NT2/D1 (cell line): ENCODE data around the gene BTG1.
A peak's percentile ranks its signal among the peaks of the same experiment; 100 is the strongest.

ENCODE experiments used
- DNase-seq: peaks from one replicate; pipeline ENCODE4 v3.0.0-alpha.2; 2011; ENCODE audit warnings: low read depth, low spot score
- H3K27me3 ChIP-seq: 2 replicates; pipeline ENCODE4 v1.6.0; 2011; ENCODE audit warnings: mild to moderate bottlenecking; ENCODE audit not compliant: insufficient read length, insufficient read depth
- H3K36me3 ChIP-seq: 2 replicates; pipeline ENCODE4 v1.6.1; 2011; ENCODE audit warnings: mild to moderate bottlenecking, low read length, mixed read lengths; ENCODE audit not compliant: insufficient read depth, insufficient read length
- H3K4me1 ChIP-seq: 2 replicates; pipeline ENCODE4 v1.5.1; 2011; ENCODE audit not compliant: insufficient read depth, insufficient read length
- H3K4me3 ChIP-seq: 2 replicates; pipeline ENCODE4 v1.5.1; 2011; ENCODE audit warnings: low read depth; ENCODE audit not compliant: insufficient read length
- H3K9ac ChIP-seq: 2 replicates; pipeline ENCODE4 v1.6.0; 2011; ENCODE audit warnings: low read depth; ENCODE audit not compliant: insufficient read length
- H3K9me3 ChIP-seq: 2 replicates; pipeline ENCODE4 v1.5.1; 2011; ENCODE audit warnings: mild to moderate bottlenecking, low read length; ENCODE audit not compliant: insufficient read depth
- SUZ12 ChIP-seq: IDR thresholded peaks from 2 replicates; pipeline ENCODE4 v1.6.1; 2011; ENCODE audit not compliant: insufficient read length, insufficient read depth; ENCODE audit errors: extremely low read depth
- YY1 ChIP-seq: IDR thresholded peaks from 2 replicates; pipeline ENCODE4 v1.6.1; 2011; ENCODE audit not compliant: insufficient read length, insufficient read depth
- ZNF274 ChIP-seq: IDR thresholded peaks from 2 replicates; pipeline ENCODE4 v1.6.1; 2011; ENCODE audit warnings: mild to moderate bottlenecking, low read depth, low read length

The BTG1 gene

GRCh38 chr12:92143258-92143657 lies 2.4 kb downstream of the BTG1 start:
- no peak overlapping the region for H3K9ac ChIP-seq
- H3K4me1 ChIP-seq = no peaks in the 10 kb centered on the region
- H3K4me3 ChIP-seq = peak overlapping the region; percentile 16

DNA sequence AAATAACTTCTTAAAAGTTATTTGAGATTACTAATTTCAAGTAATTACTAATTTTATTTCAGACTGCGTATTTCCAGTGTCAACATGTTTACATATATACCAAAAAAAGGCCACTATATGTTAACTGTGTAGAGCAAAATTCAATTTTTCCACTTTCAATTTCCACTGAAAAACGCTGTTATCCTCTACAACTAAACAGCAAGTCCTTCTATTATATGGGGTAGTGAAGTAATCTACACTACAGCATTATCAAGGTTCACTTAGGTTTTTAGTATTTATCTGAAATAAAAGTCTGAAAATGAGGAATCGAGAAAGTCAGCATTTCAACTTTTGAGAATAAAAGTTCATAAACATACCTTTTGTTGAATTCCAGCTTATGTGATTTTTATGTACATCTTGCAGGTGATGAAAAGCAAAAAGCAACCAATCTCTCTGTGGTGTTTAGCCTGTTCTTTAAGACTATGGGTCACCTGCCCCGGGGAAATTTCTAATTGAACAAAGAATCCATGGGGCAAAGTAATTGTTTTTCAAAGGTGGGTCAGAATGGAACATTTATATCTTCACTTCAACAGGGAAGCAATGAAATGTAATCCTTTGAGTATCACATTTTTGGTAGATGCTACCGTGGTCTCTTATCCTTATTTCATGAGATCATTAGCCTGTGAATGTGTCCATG lies 3.3 kb downstream of the BTG1 start:
- DNase-seq = no peak
- Histone ChIP-seq H3K9ac (no peak overlapping the region), H3K9me3 (no peaks in the 10 kb centered on the region), H3K4me1 (no peaks in the 10 kb centered on the region), H3K27me3 (no peaks in the 10 kb centered on the region), H3K36me3 (peaks cover 24% of the 10 kb centered on the region), H3K4me3 (peak overlapping the region; percentile 16)
- TF ChIP-seq SUZ12 = no peak
- no peak for TF ChIP-seq YY1
- no peak for TF ChIP-seq ZNF274

More at GRCh38 chr12:92143258-92143657, 2.4 kb downstream of the BTG1 start:
- H3K9me3 ChIP-seq = no peaks in the 10 kb centered on the region
- no peaks in the 10 kb centered on the region for H3K27me3 ChIP-seq
- peaks cover 24% of the 10 kb centered on the region for H3K36me3 ChIP-seq
- DNase-seq = no peak
- TF ChIP-seq ZNF274 (no peak), SUZ12 (no peak), YY1 (no peak)

DNA sequence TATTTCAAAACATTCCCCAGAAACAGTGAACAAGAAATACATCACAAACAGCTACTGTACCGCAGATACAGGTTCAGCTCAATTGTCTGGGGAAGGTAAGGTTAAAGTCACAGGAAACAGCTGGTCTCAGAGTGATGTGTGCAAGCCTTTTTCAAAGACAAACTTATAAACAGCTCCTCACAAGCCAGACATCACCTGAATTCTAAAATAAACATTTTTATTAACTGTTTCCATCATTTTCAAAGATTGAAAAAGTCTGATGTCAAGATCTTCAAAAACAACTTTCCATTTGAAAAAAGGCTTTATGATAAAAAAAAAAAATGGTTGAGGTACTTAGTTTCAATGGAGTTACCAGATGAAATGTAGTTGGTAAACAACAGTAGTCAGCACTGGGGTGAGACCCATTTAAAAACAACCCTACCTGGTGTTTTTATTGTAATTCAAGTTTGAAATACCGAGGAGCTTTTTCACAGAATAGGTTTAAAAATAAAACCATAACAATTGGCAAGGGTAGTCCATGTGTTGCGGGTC lies 4.0 kb downstream of the BTG1 start:
- H3K9ac ChIP-seq = no peak overlapping the region
- peak overlapping the region; percentile 16 for H3K4me3 ChIP-seq
- H3K27me3 ChIP-seq = no peaks in the 10 kb centered on the region
- no peak for TF ChIP-seq SUZ12
- TF ChIP-seq YY1 = no peak
- no peak for TF ChIP-seq ZNF274
- no peaks in the 10 kb centered on the region for H3K4me1 ChIP-seq
- peaks cover 24% of the 10 kb centered on the region for H3K36me3 ChIP-seq
- no peak for DNase-seq
- no peaks in the 10 kb centered on the region for H3K9me3 ChIP-seq

GRCh38 chr12:92140896-92141536 lies 4.6 kb downstream of the BTG1 start:
- no peak for DNase-seq
- TF ChIP-seq YY1 = no peak
- TF ChIP-seq SUZ12 = no peak
- no peak for TF ChIP-seq ZNF274
- Histone ChIP-seq H3K36me3 (peaks cover 24% of the 10 kb centered on the region), H3K27me3 (no peaks in the 10 kb centered on the region), H3K4me3 (peak overlapping the region; percentile 0), H3K4me1 (no peaks in the 10 kb centered on the region), H3K9ac (no peak overlapping the region), H3K9me3 (no peaks in the 10 kb centered on the region)

DNA sequence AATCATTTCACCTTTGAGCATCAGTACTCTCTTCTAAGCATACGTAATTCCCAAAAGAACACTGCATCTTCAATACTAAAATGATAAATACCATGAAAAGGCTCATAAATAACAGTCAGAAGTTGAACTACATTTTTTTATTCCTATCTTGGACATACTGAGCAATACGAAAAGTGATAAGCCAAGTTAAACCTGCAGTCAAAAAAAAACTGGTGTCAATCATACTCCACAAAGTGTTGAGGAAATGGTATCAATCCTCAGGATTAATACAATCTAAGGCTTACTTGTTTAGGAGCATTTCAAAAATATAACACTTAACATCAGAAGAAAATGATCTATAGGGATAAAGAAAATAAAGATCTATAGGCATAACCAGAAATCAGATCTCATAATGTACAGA lies 5.5 kb downstream of the BTG1 start:
- no peak overlapping the region for H3K9ac ChIP-seq

DNA sequence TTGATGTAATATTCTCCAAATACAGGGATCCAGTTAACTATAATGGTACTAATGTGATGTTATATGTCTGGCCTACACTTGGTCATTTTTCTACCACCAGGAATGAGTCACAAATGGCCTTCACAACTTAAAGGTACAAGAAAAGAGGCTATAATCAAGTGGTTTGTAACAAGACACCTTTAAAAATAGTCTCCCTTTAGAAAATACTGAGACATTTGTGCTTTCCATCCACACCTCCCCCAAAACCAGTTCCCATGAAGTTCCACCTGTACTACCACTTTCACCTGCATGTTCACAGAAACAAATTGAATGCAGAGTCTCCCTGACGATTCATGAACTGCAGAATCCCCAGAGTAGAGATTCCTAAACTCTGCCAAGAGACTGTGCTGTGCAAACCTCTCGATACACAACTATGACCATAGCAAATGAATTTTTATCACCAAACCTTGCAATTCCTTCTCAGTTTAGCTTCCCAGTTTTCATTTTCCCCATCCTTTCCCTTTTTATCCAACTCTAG lies 6.0 kb downstream of the BTG1 start:
- no peak for TF ChIP-seq SUZ12
- TF ChIP-seq YY1 = no peak
- TF ChIP-seq ZNF274 = no peak
- H3K36me3 ChIP-seq = peaks cover 24% of the 10 kb centered on the region
- no peaks in the 10 kb centered on the region for H3K9me3 ChIP-seq
- no peaks in the 10 kb centered on the region for H3K4me1 ChIP-seq
- DNase-seq = no peak
- H3K27me3 ChIP-seq = no peaks in the 10 kb centered on the region
- no peak overlapping the region for H3K4me3 ChIP-seq
- H3K9ac ChIP-seq = no peak overlapping the region

More for the DNA sequence above, 5.5 kb downstream of the BTG1 start:
- Histone ChIP-seq H3K4me3 (no peak overlapping the region), H3K27me3 (no peaks in the 10 kb centered on the region), H3K36me3 (peaks cover 24% of the 10 kb centered on the region), H3K4me1 (no peaks in the 10 kb centered on the region), H3K9me3 (no peaks in the 10 kb centered on the region)
- DNase-seq = no peak
- TF ChIP-seq ZNF274 = no peak
- no peak for TF ChIP-seq SUZ12
- no peak for TF ChIP-seq YY1

- H3K9me3 ChIP-seq = no peaks in the 10 kb centered on the region
- no peak for TF ChIP-seq ZNF274
- TF ChIP-seq YY1 = no peak
- TF ChIP-seq SUZ12 = no peak
- peaks cover 18% of the 10 kb centered on the region for H3K36me3 ChIP-seq
- no peaks in the 10 kb centered on the region for H3K4me1 ChIP-seq
- H3K4me3 ChIP-seq = no peak overlapping the region
- no peak overlapping the region for H3K9ac ChIP-seq
- H3K27me3 ChIP-seq = no peaks in the 10 kb centered on the region
- DNase-seq = no peak
Measured at GRCh38 chr12:92138626-92139025, 7.0 kb downstream of the BTG1 start.
